K562 (cell line): ENCODE results near the gene CAPN6. TPM values are rescaled to one million over a fixed set of nuclear protein-coding genes. Genes with fewer than 3 reads are reported as not detected.

Source experiments
- BRF2 ChIP-seq: IDR thresholded peaks from 3 replicates; pipeline ENCODE4 v1.6.1; 2011; ENCODE audit warnings: borderline replicate concordance, mild to moderate bottlenecking; ENCODE audit not compliant: insufficient read length, insufficient read depth
- FOXJ3 ChIP-seq: sonication (generic); formaldehyde crosslinking; IDR thresholded peaks from 2 replicates; pipeline ENCODE4 v1.4.0; 2020; ENCODE audit warnings: mild to moderate bottlenecking, missing genetic modification reagents
- HNRNPUL1 ChIP-seq: fragments of 200-400 bp; formaldehyde crosslinking; IDR thresholded peaks from 2 replicates; pipeline ENCODE4 v1.6.1; 2017; ENCODE audit warnings: low read length
- KDM4B ChIP-seq, 2 experiments: fragments of 450-650 bp in 1 of 2; sonication (generic) in 1 of 2; IDR thresholded peaks; 2 replicates each; pipeline ENCODE4 v1.6.1; 2016 to 2017; ENCODE audit warnings: borderline replicate concordance in 2 of 2, antibody characterized with exemption in 1 of 2, low read depth in 1 of 2, mild to moderate bottlenecking in 1 of 2
- MCM3 ChIP-seq: fragments of 450-650 bp; IDR thresholded peaks from 2 replicates; pipeline ENCODE4 v1.6.1; 2016
- NFIC ChIP-seq: fragments of 450-650 bp; IDR thresholded peaks from 2 replicates; pipeline ENCODE4 v1.6.1; 2017; ENCODE audit warnings: mild to moderate bottlenecking, inconsistent platforms
- NFRKB ChIP-seq: fragments of 450-650 bp; IDR thresholded peaks from 2 replicates; pipeline ENCODE4 v1.6.1; 2016; ENCODE audit warnings: low read depth
- PATZ1 ChIP-seq: fragments of 250-450 bp; sonication (Bioruptor Pico); IDR thresholded peaks from 2 replicates; pipeline ENCODE4 v1.5.0; 2020; ENCODE audit warnings: mild to moderate bottlenecking, borderline replicate concordance
- POLR2B ChIP-seq: fragments of 450-650 bp; IDR thresholded peaks from 2 replicates; pipeline ENCODE4 v1.6.1; 2018; ENCODE audit warnings: low read depth; ENCODE audit not compliant: partially characterized antibody
- SMAD1 ChIP-seq: fragments of 150-350 bp; IDR thresholded peaks from 2 replicates; pipeline ENCODE4 v1.6.1; 2014; ENCODE audit warnings: low read length, low read depth; ENCODE audit not compliant: partially characterized antibody
- TBP ChIP-seq: optimal IDR thresholded peaks from 2 replicates; pipeline ENCODE3; 2011; ENCODE audit warnings: low read depth, low read length, improper control_type of control experiment
- USF2 ChIP-seq: sonication (generic); formaldehyde crosslinking; IDR thresholded peaks from 2 replicates; pipeline ENCODE4 v1.5.0; 2020; ENCODE audit warnings: missing genetic modification reagents
- ZBTB49 ChIP-seq: sonication (generic); formaldehyde crosslinking; IDR thresholded peaks from 2 replicates; pipeline ENCODE4 v1.8.0; 2022; ENCODE audit warnings: missing genetic modification reagents, mild to moderate bottlenecking, borderline replicate concordance
- ZFP30 ChIP-seq: fragments of 250-450 bp; sonication (Bioruptor Pico); IDR thresholded peaks from 2 replicates; pipeline ENCODE4 v1.8.0; 2022; ENCODE audit warnings: moderate library complexity, mild to moderate bottlenecking, inconsistent platforms, borderline replicate concordance
- ZNF740 ChIP-seq, 3 experiments: fragments of 200-800 bp in 1 of 3; sonication (Bioruptor generic) in 1 of 3; sonication (generic) in 1 of 3; formaldehyde crosslinking in 1 of 3; IDR thresholded peaks; 2 replicates each; pipeline versions ENCODE4 v1.6.1 to v1.8.0; 2016 to 2022; ENCODE audit warnings: mild to moderate bottlenecking in 2 of 3, missing compliant biosample characterization in 2 of 3, missing genetic modification characterization in 2 of 3, missing genetic modification reagents in 1 of 3
- polyA plus RNA-seq, 8 experiments: library from polyadenylated mRNA; depleted of rRNA in 4 of 8; stranded (reverse) in 5 of 8; unstranded in 3 of 8; fragments of >200 nt; fragmentation: Nextera tagmentation in 2 of 8; fragmentation: Illumina TruSeq in 1 of 8; extraction: Ambion mirVana in 2 of 8; extraction: Trizol in 1 of 8; gene quantifications; 2 replicates each; pipeline versions ENCODE4 v1.2.1 to v1.2.3, GENCODE V29; 2011 to 2014; ENCODE audit warnings: inconsistent platforms in 1 of 8, missing spikeins in 1 of 8
- total RNA-seq, 7 experiments: library from RNA; depleted of rRNA in 6 of 7; stranded (reverse); fragments of >200 nt in 6 of 7; fragmentation: Illumina TruSeq in 2 of 7; extraction: Trizol in 2 of 7; gene quantifications; 2 replicates each; pipeline versions ENCODE4 v1.2.1 to v1.2.3, GENCODE V29; 2011 to 2021; ENCODE audit warnings: low replicate concordance in 1 of 7

CAPN6 gene
- total and polyA plus RNA-seq, 9 of the 15 experiments (the other 6 are each of a cell fraction or from before 2014, with no cell fraction given), result 0.11 TPM; not detected in 8

GRCh38 chrX:111262086-111262485 is 8.2 kb downstream of the CAPN6 start (continued):
- TF ChIP-seq KDM4B (IDR thresholded peaks at IDR 0.05; ENCODE audit: borderline replicate concordance in 2 of 2, low read depth in 1 of 2), result no peak
- no peak for TF ChIP-seq NFRKB
- TF ChIP-seq PATZ1 (CRISPR knock-in tag), result no peak
- no peak for TF ChIP-seq ZNF740 (CRISPR knock-in tag; IDR thresholded peaks at IDR 0.05)
- TF ChIP-seq ZNF740 (tag; IDR thresholded peaks at IDR 0.05), result no peak
- TF ChIP-seq NFIC, result no peak
- no peak for TF ChIP-seq USF2
- no peak for TF ChIP-seq TBP
- no peak for TF ChIP-seq FOXJ3
- TF ChIP-seq HNRNPUL1, result no peak
- TF ChIP-seq MCM3, result no peak
- TF ChIP-seq ZFP30, result no peak
- TF ChIP-seq BRF2, result no peak
- no peak for TF ChIP-seq SMAD1
- no peak for TF ChIP-seq POLR2B
- no peak for TF ChIP-seq ZBTB49 (CRISPR knock-in tag)
